Right lobe of liver (tissue), 6 donors: ENCODE measurements around the gene HES6. TPM values are rescaled to one million over a fixed set of nuclear protein-coding genes. Genes with fewer than 3 reads are reported as not detected.

Source experiments
- ATAC-seq, 4 donors: fragments of 200-7000 bp; cut with Tn5 transposase; one replicate each; pipeline ENCODE4 v1.9.1; 2020; ENCODE audit warnings: mild to moderate bottlenecking in 4 of 4, moderate library complexity in 4 of 4
- DNase-seq, 3 donors: peaks; one replicate each; pipeline ENCODE4 v3.0.0-alpha.2; 2020
- H3K27ac ChIP-seq, 3 donors: fragments of 200-600 bp; one replicate each; pipeline ENCODE4 v1.8.0; 2022
- H3K27me3 ChIP-seq, 2 donors: fragments of 200-600 bp; one replicate each; pipeline ENCODE4 v1.8.0; 2022
- H3K36me3 ChIP-seq, 4 donors: fragments of 200-600 bp; sonication (generic) in 1 of 4; one replicate each; pipeline versions ENCODE4 v1.5.1 to v1.8.0; 2017 to 2022; ENCODE audit warnings: control low read depth in 1 of 4
- H3K4me1 ChIP-seq, 4 donors: fragments of 200-600 bp; sonication (generic) in 1 of 4; one replicate each; pipeline versions ENCODE4 v1.5.1 to v1.8.0; 2017 to 2022; ENCODE audit warnings: control low read depth in 1 of 4
- H3K4me3 ChIP-seq, 3 donors: fragments of 200-600 bp; one replicate each; pipeline ENCODE4 v1.8.0; 2022
- H3K9me3 ChIP-seq, 4 donors: fragments of 200-600 bp; sonication (generic) in 1 of 4; one replicate each; pipeline versions ENCODE4 v1.5.1 to v1.8.0; 2017 to 2022; ENCODE audit warnings: control low read depth in 1 of 4
- CTCF ChIP-seq, 4 donors: fragments of 200-600 bp in 3 of 4; fragments of 450-650 bp in 1 of 4; IDR thresholded peaks; one replicate each; pipeline versions ENCODE4 v1.5.1 to v1.8.0; 2016 to 2022; ENCODE audit warnings: antibody characterized with exemption in 4 of 4, mild to moderate bottlenecking in 2 of 4
- POLR2A ChIP-seq: fragments of 450-650 bp; IDR thresholded peaks from one replicate; pipeline ENCODE4 v1.6.1; 2017; ENCODE audit warnings: antibody characterized with exemption, mild to moderate bottlenecking
- WGBS: methylation state at CpG from one replicate; pipeline ENCODE4 v1.1.6; 2018; ENCODE audit warnings: low coverage, low lambda C conversion rate; ENCODE audit not compliant: insufficient coverage; ENCODE audit errors: missing lambda C conversion rate; 5-methylcytosine and 5-hydroxymethylcytosine counted together
- intact Hi-C, 2 donors: fragments of 100-400 bp; cut with DNase I; formaldehyde crosslinking; loops; one replicate each; pipeline versions ENCODE4 v1.11.2 to v1.14.1; 2022
- total RNA-seq, 6 experiments: library from RNA; depleted of rRNA in 2 of 6; stranded (reverse); fragments of >200 nt in 2 of 6; fragmentation: NEBNext Ultra II Directional in 3 of 6; extraction: Animal tissue kit (Norgen Biotek cat#: 25700) in 3 of 6; gene quantifications; one replicate each; pipeline versions ENCODE4 v1.1.0 to v1.2.4, GENCODE V29; 2016 to 2023
- donor health status: DM: no; HTN: yes; CAD: no.
- donor health status: DM: no; HTN: no; CAD: no.
- donor health status: DM: no; HTN: no; CAD: no.
- donor health status: DM: no; HTN: yes; CAD: no.
- donor health status: DM: no; HTN: yes; CAD: no.

The HES6 gene
- total RNA-seq, 6 experiments from 2014 or later = 1.7 to 8.3 (median 3.8) TPM

- DNase-seq = peak in 2 of 3 donors; percentile 12 to 28
- H3K9me3 ChIP-seq = no peaks in the 10 kb centered on the region
- no peaks in the 10 kb centered on the region for H3K27me3 ChIP-seq
- WGBS = 79% methylated on average over 4 of the region's 16 CpGs
- peaks cover 0 to 14% (median 3%) of the 10 kb centered on the region in 4 donors for H3K36me3 ChIP-seq
- no peak overlapping the region for H3K27ac ChIP-seq
- TF ChIP-seq POLR2A (no peak), CTCF (IDR thresholded peaks at IDR 0.05) (no peak)
- H3K4me3 ChIP-seq = no peak overlapping the region
- ATAC-seq = no peak
- intact Hi-C loops = no loop called here
- peaks cover 0 to 26% (median 4%) of the 10 kb centered on the region in 4 donors for H3K4me1 ChIP-seq
Measured at GRCh38 chr2:238261718-238262375, 22.0 kb upstream of the HES6 start.

- H3K4me1 ChIP-seq = peaks cover 0 to 26% (median 4%) of the 10 kb centered on the region in 4 donors
- ATAC-seq = no peak
- no peak for TF ChIP-seq POLR2A
- peaks cover 0 to 15% (median 5%) of the 10 kb centered on the region in 4 donors for H3K36me3 ChIP-seq
- H3K4me3 ChIP-seq = no peak overlapping the region
- 73% methylated on average over 5 of the region's 18 CpGs for WGBS
- H3K9me3 ChIP-seq = no peaks in the 10 kb centered on the region
- no peaks in the 10 kb centered on the region for H3K27me3 ChIP-seq
- intact Hi-C loops = no loop called here
- no peak overlapping the region for H3K27ac ChIP-seq
- DNase-seq = peak in 2 of 3 donors; percentile 37 to 59
Measured at GRCh38 chr2:238260883-238261282, 21.0 kb upstream of the HES6 start.

- no peaks in the 10 kb centered on the region for H3K9me3 ChIP-seq
- no peak for ATAC-seq
- TF ChIP-seq CTCF (IDR thresholded peaks at IDR 0.05) = no peak
- TF ChIP-seq POLR2A = no peak
- 81% methylated on average over 7 of the region's 21 CpGs for WGBS
- no peak overlapping the region for H3K4me3 ChIP-seq
- peaks cover 0 to 24% (median 11%) of the 10 kb centered on the region in 4 donors for H3K36me3 ChIP-seq
- H3K4me1 ChIP-seq = peaks cover 0 to 26% (median 4%) of the 10 kb centered on the region in 4 donors
- H3K27me3 ChIP-seq = no peaks in the 10 kb centered on the region
- intact Hi-C loops = loop anchor here in 1 of 2 donors (5.0 kb wide), 1 partner anchor 78 kb away; no protein-coding TSS in a partner anchor
- peak in 2 of 3 donors; percentile 24 to 48 for DNase-seq
- H3K27ac ChIP-seq = no peak overlapping the region
Measured at GRCh38 chr2:238259061-238260020, 19.5 kb upstream of the HES6 start.

- no peak for TF ChIP-seq POLR2A
- no peak for TF ChIP-seq CTCF (IDR thresholded peaks at IDR 0.05)
- Histone ChIP-seq H3K9me3 (no peaks in the 10 kb centered on the region), H3K4me3 (no peak overlapping the region), H3K27me3 (no peaks in the 10 kb centered on the region), H3K4me1 (peaks cover 0 to 14% (median 2%) of the 10 kb centered on the region in 4 donors), H3K27ac (no peak overlapping the region), H3K36me3 (peaks cover 0 to 31% (median 15%) of the 10 kb centered on the region in 4 donors)
- peak in 2 of 3 donors; percentile 12 to 31 for DNase-seq
- no peak for ATAC-seq
- WGBS = 81% methylated on average over 8 of the region's 15 CpGs
- intact Hi-C loops = loop anchor here in 1 of 2 donors (5.0 kb wide), 1 partner anchor 79 kb away; no protein-coding TSS in a partner anchor
Measured at GRCh38 chr2:238257786-238258700, 18.2 kb upstream of the HES6 start.
